ENCODE measurements around the gene ATPAF2. TPM values are rescaled to one million over a fixed set of nuclear protein-coding genes. Genes with fewer than 3 reads are reported as not detected.

ATPAF2 gene
- total and polyA plus RNA-seq, 10 of the 15 experiments (the other 5 are each of a cell fraction or from before 2014, with no cell fraction given): 6.5 to 33.0 (median 26.5) TPM

- in situ Hi-C loops (cut with MboI): no loop called here
- intact Hi-C loops (cut with micrococcal nuclease; ENCODE audit: unreplicated experiment): no loop called here
- H3K79me2 ChIP-seq (ENCODE audit: control insufficient read depth, insufficient read depth, low read length): peaks cover 2% of the 10 kb centered on the region; the same call in 1 of the 2 replicates
These were observed 9.9 kb downstream of the ATPAF2 start for GRCh38 chr17:18028952-18029540.

GRCh38 chr17:18028114-18028951 is 10.6 kb downstream of the ATPAF2 start:
- Histone ChIP-seq H3K4me2 (ENCODE audit: control insufficient read depth, insufficient read depth) (no peak overlapping the region), H4K20me1 (ENCODE audit: control insufficient read depth, insufficient read depth) (0 out of 2 replicates have a peak, but pooled peaks cover 5% of the 10 kb centered on the region), H2AFZ (ENCODE audit: control insufficient read depth, low read depth, low read length) (no peak overlapping the region), H3K36me3 (ENCODE audit: control insufficient read depth in 2 of 2, insufficient read depth in 2 of 2, low read length in 1 of 2) (peaks cover 4 to 5% of the 10 kb centered on the region in 2 experiments; a peak in 3 of 4 replicates), H3K79me2 (ENCODE audit: control insufficient read depth, insufficient read depth, low read length) (peaks cover 1% of the 10 kb centered on the region; the same call in 1 of the 2 replicates), H3K27ac (ENCODE audit: control insufficient read depth, insufficient read depth) (no peak overlapping the region), H3K9ac (ENCODE audit: control insufficient read depth, insufficient read depth, low read length) (no peak overlapping the region), H3K9me3 (replicated peaks; ENCODE audit: control insufficient read depth, insufficient read depth, low read length) (no peaks in the 10 kb centered on the region), H3K4me1 (ENCODE audit: control insufficient read depth, insufficient read depth, low read length) (peaks cover 23% of the 10 kb centered on the region), H3K27me3 (replicated peaks in 1 of 2; ENCODE audit: control insufficient read depth in 2 of 2, insufficient read depth in 2 of 2, low read length in 1 of 2) (no peaks in the 10 kb centered on the region; a peak in 1 of 4 replicates), H3K4me3 (no peak overlapping the region)
- ATAC-seq (no peak), DNase-seq (ENCODE audit: low read depth, low spot score) (no peak), FAIRE-seq (no peak)
- TF ChIP-seq ZNF592 (IDR thresholded peaks at IDR 0.05) (no peak), DPF2 (IDR thresholded peaks at IDR 0.05) (no peak), PAX8 (IDR thresholded peaks at IDR 0.05) (no peak)
- CTCF ChIA-PET: interaction anchor here (0.8 to 1.8 kb wide), 6 partner anchors 43 to 137 kb away, joined by 3 to 6 read pairs (median 4); partner anchors contain the start of genes DRC3 and TOM1L2
- SMC1A ChIA-PET (ENCODE audit: uncharacterized antibody, unreplicated experiment): interaction anchor here (1.1 to 1.5 kb wide), 2 partner anchors 109 to 131 kb away, joined by 3 to 4 read pairs; no protein-coding TSS in a partner anchor
- in situ Hi-C loops (cut with MboI) (no loop called here), intact Hi-C loops (cut with micrococcal nuclease; ENCODE audit: unreplicated experiment) (no loop called here)
- RAD21 ChIA-PET (ENCODE audit: unreplicated experiment): interaction anchor here (1.0 to 1.8 kb wide), 2 partner anchors 42 to 109 kb away, joined by 3 to 4 read pairs; no protein-coding TSS in a partner anchor
- no TSS peak for BruUV-seq (replicated peaks)
- WGBS (ENCODE audit: insufficient coverage, insufficient replicate concordance, low lambda C conversion rate, missing lambda C conversion rate): 85% methylated on average over 11 of the region's 11 CpGs
- POLR2A ChIA-PET: interaction anchor here (0.6 kb wide), 1 partner anchor 436 kb away, joined by 4 read pairs; no protein-coding TSS in a partner anchor

More at GRCh38 chr17:18028952-18029540, 9.9 kb downstream of the ATPAF2 start:
- Histone ChIP-seq H3K27ac (ENCODE audit: control insufficient read depth, insufficient read depth) (no peak overlapping the region), H3K9me3 (replicated peaks; ENCODE audit: control insufficient read depth, insufficient read depth, low read length) (no peaks in the 10 kb centered on the region), H3K4me3 (no peak overlapping the region), H3K36me3 (ENCODE audit: control insufficient read depth in 2 of 2, insufficient read depth in 2 of 2, low read length in 1 of 2) (peaks cover 4 to 5% of the 10 kb centered on the region in 2 experiments; a peak in 3 of 4 replicates), H3K27me3 (replicated peaks in 1 of 2; ENCODE audit: control insufficient read depth in 2 of 2, insufficient read depth in 2 of 2, low read length in 1 of 2) (no peaks in the 10 kb centered on the region; a peak in 1 of 4 replicates), H2AFZ (ENCODE audit: control insufficient read depth, low read depth, low read length) (no peak overlapping the region), H3K9ac (ENCODE audit: control insufficient read depth, insufficient read depth, low read length) (no peak overlapping the region), H3K4me2 (ENCODE audit: control insufficient read depth, insufficient read depth) (no peak overlapping the region), H4K20me1 (ENCODE audit: control insufficient read depth, insufficient read depth) (0 out of 2 replicates have a peak, but pooled peaks cover 5% of the 10 kb centered on the region), H3K4me1 (ENCODE audit: control insufficient read depth, insufficient read depth, low read length) (peaks cover 23% of the 10 kb centered on the region)
- 98% methylated on average over 8 of the region's 8 CpGs for WGBS (ENCODE audit: insufficient coverage, insufficient replicate concordance, low lambda C conversion rate, missing lambda C conversion rate)
- SMC1A ChIA-PET (ENCODE audit: uncharacterized antibody, unreplicated experiment): interaction anchor here (1.1 to 1.5 kb wide), 2 partner anchors 110 to 131 kb away, joined by 3 to 4 read pairs; no protein-coding TSS in a partner anchor
- CTCF ChIA-PET: interaction anchor here (0.8 to 1.8 kb wide), 4 partner anchors 44 to 138 kb away, joined by 3 to 6 read pairs (median 4); no protein-coding TSS in a partner anchor
- no peak for DNase-seq (ENCODE audit: low read depth, low spot score)
- TF ChIP-seq CHD1 (IDR thresholded peaks at IDR 0.05; ENCODE audit: low read depth, low read length) (no peak), TAF1 (IDR thresholded peaks at IDR 0.05; ENCODE audit: borderline replicate concordance, low read depth, low read length) (no peak)
- no peak for ATAC-seq
- no peak for FAIRE-seq
- POLR2A ChIA-PET: interaction anchor here (1.0 kb wide), 1 partner anchor 12 kb away, joined by 4 read pairs; no protein-coding TSS in a partner anchor
- RAD21 ChIA-PET (ENCODE audit: unreplicated experiment): interaction anchor here (0.7 to 1.8 kb wide), 4 partner anchors 43 to 217 kb away, joined by 3 to 4 read pairs (median 3); no protein-coding TSS in a partner anchor
- no TSS peak for BruUV-seq (replicated peaks)
